Measurements from ENCODE around the gene NPBWR2.

NPBWR2 gene

GRCh38 chr20:64109831-64110391 is 2.5 kb upstream of the NPBWR2 start:
- no peak for DNase-seq (ENCODE audit: low read depth, low spot score)
- Histone ChIP-seq H3K36me3 (ENCODE audit: control insufficient read depth, insufficient read depth, low read length) (no peaks in the 10 kb centered on the region), H3K4me1 (ENCODE audit: control insufficient read depth, insufficient read depth, low read length) (no peaks in the 10 kb centered on the region; the same call in 1 of the 2 replicates), H3K4me3 (ENCODE audit: low read length) (no peak overlapping the region), H3K27me3 (ENCODE audit: control insufficient read depth, insufficient read depth, low read length) (no peaks in the 10 kb centered on the region), H3K27ac (ENCODE audit: low read length) (no peak overlapping the region), H3K9me3 (ENCODE audit: control insufficient read depth, insufficient read depth, low read length) (no peaks in the 10 kb centered on the region)
- no CpG with 5 or more reads among the region's 16 CpGs for WGBS (ENCODE audit: insufficient coverage, insufficient read length)

- Histone ChIP-seq H3K9me3 (ENCODE audit: control insufficient read depth, insufficient read depth, low read length) (no peaks in the 10 kb centered on the region), H3K27me3 (ENCODE audit: control insufficient read depth, insufficient read depth, low read length) (no peaks in the 10 kb centered on the region), H3K4me1 (ENCODE audit: control insufficient read depth, insufficient read depth, low read length) (peaks cover 1% of the 10 kb centered on the region; the same call in 1 of the 2 replicates), H3K27ac (ENCODE audit: low read length) (no peak overlapping the region), H3K36me3 (ENCODE audit: control insufficient read depth, insufficient read depth, low read length) (no peaks in the 10 kb centered on the region), H3K4me3 (ENCODE audit: low read length) (no peak overlapping the region)
- no CpG with 5 or more reads among the region's 26 CpGs for WGBS (ENCODE audit: insufficient coverage, insufficient read length)
- DNase-seq (ENCODE audit: low read depth, low spot score) = no peak
Measured at GRCh38 chr20:64108731-64109681, 1.6 kb upstream of the NPBWR2 start.

GRCh38 chr20:64107736-64108457 is 532 bp upstream of the NPBWR2 start:
- Histone ChIP-seq H3K4me1 (ENCODE audit: control insufficient read depth, insufficient read depth, low read length) (peaks cover 2% of the 10 kb centered on the region; the same call in 1 of the 2 replicates), H3K27ac (ENCODE audit: low read length) (no peak overlapping the region)
- WGBS (ENCODE audit: insufficient coverage, insufficient read length) = no CpG with 5 or more reads among the region's 19 CpGs

GRCh38 chr20:64106435-64106961 is 867 bp downstream of the NPBWR2 start:
- H3K27me3 ChIP-seq (ENCODE audit: control insufficient read depth, insufficient read depth, low read length) = no peaks in the 10 kb centered on the region; the same call in 1 of the 2 replicates
- no peak for DNase-seq (ENCODE audit: low read depth, low spot score)
- H3K27ac ChIP-seq (ENCODE audit: low read length) = no peak overlapping the region
- H3K4me3 ChIP-seq (ENCODE audit: low read length) = no peak overlapping the region
- WGBS (ENCODE audit: insufficient coverage, insufficient read length) = no CpG with 5 or more reads among the region's 28 CpGs
- H3K36me3 ChIP-seq (ENCODE audit: control insufficient read depth, insufficient read depth, low read length) = no peaks in the 10 kb centered on the region
- H3K4me1 ChIP-seq (ENCODE audit: control insufficient read depth, insufficient read depth, low read length) = peaks cover 4% of the 10 kb centered on the region; the same call in 1 of the 2 replicates
- H3K9me3 ChIP-seq (ENCODE audit: control insufficient read depth, insufficient read depth, low read length) = no peaks in the 10 kb centered on the region

More at GRCh38 chr20:64107736-64108457, 532 bp upstream of the NPBWR2 start:
- H3K4me3 ChIP-seq (ENCODE audit: low read length) = no peak overlapping the region
- no peaks in the 10 kb centered on the region for H3K36me3 ChIP-seq (ENCODE audit: control insufficient read depth, insufficient read depth, low read length)
- no peak for DNase-seq (ENCODE audit: low read depth, low spot score)
- H3K9me3 ChIP-seq (ENCODE audit: control insufficient read depth, insufficient read depth, low read length) = no peaks in the 10 kb centered on the region
- H3K27me3 ChIP-seq (ENCODE audit: control insufficient read depth, insufficient read depth, low read length) = no peaks in the 10 kb centered on the region; the same call in 1 of the 2 replicates

GRCh38 chr20:64105846-64106434 is 1.4 kb downstream of the NPBWR2 start:
- Histone ChIP-seq H3K27ac (ENCODE audit: low read length) (no peak overlapping the region), H3K36me3 (ENCODE audit: control insufficient read depth, insufficient read depth, low read length) (no peaks in the 10 kb centered on the region), H3K27me3 (ENCODE audit: control insufficient read depth, insufficient read depth, low read length) (no peaks in the 10 kb centered on the region; the same call in 1 of the 2 replicates), H3K4me3 (ENCODE audit: low read length) (no peak overlapping the region), H3K9me3 (ENCODE audit: control insufficient read depth, insufficient read depth, low read length) (no peaks in the 10 kb centered on the region), H3K4me1 (ENCODE audit: control insufficient read depth, insufficient read depth, low read length) (peaks cover 4% of the 10 kb centered on the region; the same call in 1 of the 2 replicates)
- no peak for DNase-seq (ENCODE audit: low read depth, low spot score)
- WGBS (ENCODE audit: insufficient coverage, insufficient read length) = no CpG with 5 or more reads among the region's 39 CpGs

GRCh38 chr20:64104667-64105451 is 2.5 kb downstream of the NPBWR2 start:
- no peak overlapping the region for H3K27ac ChIP-seq (ENCODE audit: low read length)
- H3K4me1 ChIP-seq (ENCODE audit: control insufficient read depth, insufficient read depth, low read length) = peaks cover 4% of the 10 kb centered on the region; the same call in 1 of the 2 replicates
- no CpG with 5 or more reads among the region's 25 CpGs for WGBS (ENCODE audit: insufficient coverage, insufficient read length)

GRCh38 chr20:64103871-64104666 is 3.3 kb downstream of the NPBWR2 start:
- WGBS (ENCODE audit: insufficient coverage, insufficient read length) = no CpG with 5 or more reads among the region's 20 CpGs
- Histone ChIP-seq H3K9me3 (ENCODE audit: control insufficient read depth, insufficient read depth, low read length) (no peaks in the 10 kb centered on the region), H3K27ac (ENCODE audit: low read length) (no peak overlapping the region), H3K4me3 (ENCODE audit: low read length) (no peak overlapping the region), H3K27me3 (ENCODE audit: control insufficient read depth, insufficient read depth, low read length) (no peaks in the 10 kb centered on the region; the same call in 1 of the 2 replicates), H3K36me3 (ENCODE audit: control insufficient read depth, insufficient read depth, low read length) (no peaks in the 10 kb centered on the region), H3K4me1 (ENCODE audit: control insufficient read depth, insufficient read depth, low read length) (peaks cover 4% of the 10 kb centered on the region; the same call in 1 of the 2 replicates)
- DNase-seq (ENCODE audit: low read depth, low spot score) = no peak

More at GRCh38 chr20:64104667-64105451, 2.5 kb downstream of the NPBWR2 start:
- Histone ChIP-seq H3K9me3 (ENCODE audit: control insufficient read depth, insufficient read depth, low read length) (no peaks in the 10 kb centered on the region), H3K4me3 (ENCODE audit: low read length) (no peak overlapping the region), H3K27me3 (ENCODE audit: control insufficient read depth, insufficient read depth, low read length) (no peaks in the 10 kb centered on the region; the same call in 1 of the 2 replicates), H3K36me3 (ENCODE audit: control insufficient read depth, insufficient read depth, low read length) (no peaks in the 10 kb centered on the region)
- no peak for DNase-seq (ENCODE audit: low read depth, low spot score)

GRCh38 chr20:64102647-64103354 is 4.6 kb downstream of the NPBWR2 start:
- H3K4me1 ChIP-seq (ENCODE audit: control insufficient read depth, insufficient read depth, low read length) = peaks cover 4% of the 10 kb centered on the region; the same call in 1 of the 2 replicates
- H3K36me3 ChIP-seq (ENCODE audit: control insufficient read depth, insufficient read depth, low read length) = no peaks in the 10 kb centered on the region
- H3K4me3 ChIP-seq (ENCODE audit: low read length) = peak overlapping the region; percentile 47; the same call in 1 of the 2 replicates
- WGBS (ENCODE audit: insufficient coverage, insufficient read length) = no CpG with 5 or more reads among the region's 30 CpGs
- DNase-seq (ENCODE audit: low read depth, low spot score) = no peak
- no peaks in the 10 kb centered on the region for H3K9me3 ChIP-seq (ENCODE audit: control insufficient read depth, insufficient read depth, low read length)
- no peaks in the 10 kb centered on the region; the same call in 1 of the 2 replicates for H3K27me3 ChIP-seq (ENCODE audit: control insufficient read depth, insufficient read depth, low read length)
- no peak overlapping the region for H3K27ac ChIP-seq (ENCODE audit: low read length)

All from iPS DF 6.9 (cell line).